Epidermal melanocyte (primary cell): ENCODE measurements around the gene ZNF669.
A peak's percentile ranks its signal among the peaks of the same experiment; 100 is the strongest.

Source experiments
- DNase-seq: peaks from one replicate; pipeline ENCODE4 v3.0.0; 2011; ENCODE audit warnings: low spot score; ENCODE audit not compliant: insufficient read length

ZNF669 gene

GRCh38 chr1:247111700-247112478 lies 7.7 kb upstream of the ZNF669 start:
- peak; percentile 55 for DNase-seq

- DNase-seq: peak; percentile 50
Measured at GRCh38 chr1:247111259-247111699, 7.1 kb upstream of the ZNF669 start.

GRCh38 chr1:247110627-247111258 lies 6.6 kb upstream of the ZNF669 start:
- peak; percentile 23 for DNase-seq

- no peak for DNase-seq
Measured at GRCh38 chr1:247107694-247108093, 3.5 kb upstream of the ZNF669 start.

- no peak for DNase-seq
Measured at GRCh38 chr1:247105966-247106365, 1.8 kb upstream of the ZNF669 start.

- DNase-seq: no peak
Measured at GRCh38 chr1:247104965-247105364, 809 bp upstream of the ZNF669 start.

- DNase-seq: no peak
Measured at GRCh38 chr1:247102381-247102780, 1.8 kb downstream of the ZNF669 start.

- DNase-seq: no peak
Measured at GRCh38 chr1:247100676-247101279, 3.4 kb downstream of the ZNF669 start.

GRCh38 chr1:247096958-247097357 lies 7.2 kb downstream of the ZNF669 start:
- DNase-seq: no peak

- DNase-seq: no peak
Measured at GRCh38 chr1:247096544-247096943, 7.6 kb downstream of the ZNF669 start.

- DNase-seq: no peak
Measured at GRCh38 chr1:247096112-247096511, 8.0 kb downstream of the ZNF669 start.

- no peak for DNase-seq
Measured at GRCh38 chr1:247090455-247090854, 13.7 kb downstream of the ZNF669 start.

- no peak for DNase-seq
Measured at GRCh38 chr1:247089616-247090375, 14.4 kb downstream of the ZNF669 start.

GRCh38 chr1:247088967-247089366 lies 15.2 kb downstream of the ZNF669 start:
- DNase-seq: no peak

- no peak for DNase-seq
Measured at GRCh38 chr1:247087256-247087655, 16.9 kb downstream of the ZNF669 start.

GRCh38 chr1:247085310-247085709 lies 18.8 kb downstream of the ZNF669 start:
- no peak for DNase-seq

GRCh38 chr1:247084771-247085170 lies 19.4 kb downstream of the ZNF669 start:
- no peak for DNase-seq

GRCh38 chr1:247079141-247079874 lies 24.8 kb downstream of the ZNF669 start:
- no peak for DNase-seq

- peak; percentile 92 for DNase-seq
Measured at GRCh38 chr1:247078258-247079140, 25.7 kb downstream of the ZNF669 start, which contains the start of gene ZNF670. TSS of gene ZNF670 (minus strand) at chr1:247078811. CDS start at chr1:247078596, 215 bp downstream.

- no peak for DNase-seq
Measured at GRCh38 chr1:247077876-247078257, 26.3 kb downstream of the ZNF669 start.
